Stimulated activated CD4-positive, alpha-beta T cell treated with anti-CD3 and anti-CD28 coated beads, Interleukin-15, amount 100 ng/mL, for 24 hours (primary cell): ENCODE measurements around the gene SMIM35.
A peak's percentile ranks its signal among the peaks of the same experiment; 100 is the strongest.
"Not testable (repeated sequence)": the region's sequence is repeated elsewhere in the genome, so short reads cannot be mapped to it uniquely, and the experiment has no call there.

Experiments used
- DNase-seq: peaks from one replicate; pipeline ENCODE4 v3.0.0-alpha.2; 2020

SMIM35 gene

DNA sequence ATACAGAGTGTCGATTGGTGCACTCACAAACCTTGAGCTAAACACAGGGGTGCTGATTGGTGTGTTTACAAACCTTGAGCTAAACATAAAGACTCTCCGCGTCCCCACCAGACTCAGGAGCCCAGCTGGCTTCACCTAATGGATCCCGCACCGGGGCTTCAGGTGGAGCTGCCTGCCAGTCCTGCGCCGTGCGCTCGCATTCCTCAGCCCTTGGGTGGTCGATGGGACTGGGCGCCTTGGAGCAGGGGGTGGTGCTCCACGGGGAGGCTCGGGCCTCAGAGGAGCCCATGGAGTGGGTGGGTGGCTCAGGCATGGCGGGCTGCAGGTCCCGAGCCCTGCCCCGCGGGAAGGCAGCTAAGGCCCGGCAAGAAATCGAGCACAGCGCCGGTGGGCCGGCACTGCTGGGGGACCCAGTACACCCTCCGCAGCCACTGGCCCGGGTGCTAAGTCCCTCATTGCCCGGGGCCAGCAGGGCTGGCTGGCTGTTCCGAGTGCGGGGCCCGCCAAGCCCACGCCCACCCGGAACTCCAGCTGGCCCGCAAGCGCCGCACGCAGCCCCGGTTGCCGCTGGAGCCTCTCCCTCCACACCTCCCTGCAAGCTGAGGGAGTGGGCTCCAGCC is 108.4 kb downstream of the SMIM35 start:
- not testable (repeated sequence) for DNase-seq

DNA sequence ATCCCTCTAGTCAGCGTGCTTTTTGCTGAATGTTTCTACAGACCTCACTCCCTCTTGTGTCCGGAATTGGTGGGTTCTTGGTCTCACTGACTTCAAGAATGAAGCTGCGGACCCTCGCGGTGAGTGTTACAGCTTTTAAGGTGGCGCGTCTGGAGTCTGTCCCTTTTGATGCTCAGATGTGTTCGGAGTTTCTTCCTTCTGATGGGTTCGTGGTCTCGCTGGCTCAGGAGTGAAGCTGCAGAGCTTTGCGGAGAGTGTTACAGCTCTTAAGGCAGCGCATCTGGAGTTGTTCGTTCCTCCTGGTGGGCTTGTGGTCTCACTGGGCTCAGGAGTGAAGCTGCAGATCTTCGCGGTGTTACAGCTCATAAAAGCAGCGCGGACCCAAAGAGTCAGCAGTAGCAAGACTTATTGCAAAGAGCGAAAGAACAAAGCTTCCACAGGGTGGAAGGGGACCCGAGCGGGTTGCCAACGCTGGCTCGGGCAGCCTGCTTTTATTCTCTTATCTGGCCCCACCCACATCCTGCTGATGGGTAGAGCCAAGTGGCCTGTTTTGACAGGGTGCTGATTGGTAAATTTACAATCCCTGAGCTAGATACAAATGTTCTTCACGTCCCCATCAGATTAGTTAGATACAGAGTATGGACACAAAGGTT is 109.0 kb downstream of the SMIM35 start:
- DNase-seq = not testable (repeated sequence)

DNA sequence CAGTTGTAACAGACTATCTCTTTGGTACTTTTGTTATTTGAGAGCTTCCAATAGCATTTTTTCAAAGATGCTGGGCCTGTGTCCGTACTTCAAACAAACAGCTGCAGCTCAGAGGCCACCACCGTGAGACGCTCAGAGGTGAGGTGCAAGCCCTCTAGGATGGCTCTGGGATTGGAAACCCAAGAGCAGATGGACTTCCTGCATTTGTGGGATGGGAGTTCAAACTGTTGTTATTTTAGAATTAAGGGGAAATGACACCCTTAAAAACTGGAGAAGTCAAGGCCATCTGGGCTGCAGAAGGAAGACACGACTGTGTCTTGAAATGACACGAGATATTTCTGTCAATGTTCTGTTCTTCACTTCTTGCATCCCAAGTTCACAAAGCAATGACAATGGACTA is 109.7 kb downstream of the SMIM35 start:
- DNase-seq = no peak

DNA sequence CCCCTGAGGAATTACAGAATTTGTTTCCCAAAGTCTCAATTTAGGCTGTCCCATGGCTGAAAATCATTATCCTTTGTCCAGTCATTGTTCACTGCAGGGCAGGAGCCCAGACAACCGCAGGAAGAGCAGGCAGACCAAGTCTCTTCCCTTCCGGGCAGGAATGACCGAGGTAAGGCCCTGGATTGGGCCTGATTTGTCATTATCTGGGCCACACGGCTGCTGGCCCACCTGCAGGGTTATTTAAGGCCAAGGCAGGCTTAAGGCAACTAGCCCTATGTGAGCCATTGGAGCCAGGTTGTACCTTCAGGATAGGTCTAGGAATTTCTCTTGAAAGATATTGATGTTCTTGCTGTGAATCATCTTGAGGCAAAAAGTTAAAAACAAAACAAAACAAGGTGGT is 110.3 kb downstream of the SMIM35 start:
- DNase-seq = no peak

DNA sequence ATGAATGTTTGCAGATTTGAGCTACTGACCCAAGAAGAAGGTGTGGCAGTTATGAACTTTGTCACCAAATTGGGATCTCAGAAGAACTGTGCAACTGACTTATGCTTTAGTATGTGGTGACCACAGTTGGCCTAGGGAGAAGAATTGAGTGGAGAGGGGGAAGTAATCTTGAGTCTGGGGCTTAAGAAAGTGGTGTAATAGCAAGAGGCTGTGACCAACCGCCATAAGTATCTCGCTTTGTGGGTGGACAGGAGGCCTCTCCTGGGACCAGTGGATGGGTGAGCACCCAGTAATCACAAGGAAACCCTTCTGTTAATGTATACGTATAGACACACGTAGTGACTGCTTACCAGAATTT is 113.3 kb downstream of the SMIM35 start:
- DNase-seq = no peak

DNA sequence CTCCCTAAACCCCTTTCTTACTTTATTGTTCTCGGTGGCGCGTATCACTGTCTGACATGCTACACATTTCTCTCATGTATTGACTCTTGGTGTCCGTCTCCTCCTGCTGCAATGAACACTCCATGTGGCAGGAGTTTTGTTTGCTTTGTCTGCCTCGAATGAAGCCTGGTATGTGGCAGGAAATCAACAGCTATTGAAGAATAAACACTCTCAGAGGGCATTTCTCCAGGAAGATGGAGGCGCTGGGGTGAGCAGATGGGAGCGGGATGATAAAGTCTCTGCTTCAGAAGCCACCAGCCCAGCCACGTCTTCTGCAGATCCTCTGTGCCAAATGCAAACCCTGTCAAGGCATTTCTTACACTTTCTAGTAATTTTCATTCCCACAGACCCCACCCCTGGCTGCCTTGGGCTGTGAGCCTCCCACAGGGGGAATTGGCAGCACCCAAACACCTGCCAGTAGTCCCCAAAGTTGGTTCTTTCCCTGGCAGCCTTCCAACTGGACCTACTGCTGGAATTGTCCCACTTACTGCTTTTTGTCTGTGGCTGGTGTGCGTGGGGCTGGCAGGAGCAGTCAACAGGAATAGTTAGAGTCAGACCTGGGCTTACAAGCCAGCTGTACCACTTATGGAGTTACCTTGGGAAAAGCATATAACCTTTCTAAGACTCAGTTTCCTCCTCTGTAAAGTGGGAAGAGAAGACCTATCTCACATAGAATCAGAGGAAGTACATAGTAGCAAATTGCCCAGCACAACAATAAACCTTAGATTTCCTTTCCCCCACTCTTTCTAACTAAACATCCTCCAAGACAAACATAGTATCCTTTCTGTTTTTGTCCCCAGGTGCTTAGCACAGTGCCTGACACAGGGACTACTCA is 113.9 kb downstream of the SMIM35 start:
- DNase-seq = no peak

DNA sequence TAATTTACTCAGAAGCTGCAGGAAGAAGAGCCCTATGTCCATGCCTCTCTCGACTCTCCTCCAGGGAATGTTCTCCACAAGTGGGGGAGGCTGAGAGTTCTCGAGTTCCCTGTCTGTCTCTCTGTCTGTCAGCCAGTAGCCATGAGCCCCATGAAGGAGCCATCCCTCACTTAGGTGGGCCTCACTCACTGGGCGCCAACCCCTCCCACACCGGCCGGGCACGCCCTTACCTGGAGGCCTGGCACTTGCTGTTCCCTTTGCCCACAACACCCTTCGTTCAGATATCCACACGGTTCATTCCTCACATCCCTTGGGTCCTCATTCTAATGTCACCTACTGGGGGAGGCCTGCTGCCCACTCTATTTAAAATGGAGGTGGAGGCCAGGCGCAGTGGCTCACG is 114.7 kb downstream of the SMIM35 start:
- no peak for DNase-seq

DNA sequence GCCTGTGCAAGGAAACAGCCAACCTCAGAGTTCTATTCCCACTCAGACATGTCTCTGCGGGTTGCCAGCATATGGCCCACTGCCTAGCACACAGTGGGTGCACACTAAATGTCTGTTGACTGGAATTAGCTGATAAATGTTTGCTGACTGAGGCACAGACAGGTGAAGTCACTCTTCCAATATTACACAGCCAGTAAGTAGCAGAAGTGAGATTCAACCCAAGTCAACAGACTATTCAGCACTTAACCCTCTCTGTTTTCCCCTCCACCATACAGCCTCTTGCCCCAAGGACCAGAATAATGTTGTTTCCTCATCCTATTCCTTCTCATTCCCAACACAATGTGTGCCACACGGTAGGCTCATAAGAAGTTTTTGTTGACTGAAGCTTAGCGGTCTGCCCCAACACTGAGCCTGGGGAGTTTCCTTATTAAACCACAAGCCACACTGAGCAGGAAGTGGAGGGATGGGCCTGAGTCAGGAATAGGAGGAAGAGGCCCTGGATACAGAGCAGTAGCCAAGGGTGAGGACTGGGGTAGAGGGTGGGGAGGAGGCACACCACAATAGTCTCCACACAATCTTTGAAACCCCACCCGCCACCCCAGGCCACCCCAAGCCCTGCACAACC is 116.3 kb downstream of the SMIM35 start:
- peak; percentile 47 for DNase-seq

DNA sequence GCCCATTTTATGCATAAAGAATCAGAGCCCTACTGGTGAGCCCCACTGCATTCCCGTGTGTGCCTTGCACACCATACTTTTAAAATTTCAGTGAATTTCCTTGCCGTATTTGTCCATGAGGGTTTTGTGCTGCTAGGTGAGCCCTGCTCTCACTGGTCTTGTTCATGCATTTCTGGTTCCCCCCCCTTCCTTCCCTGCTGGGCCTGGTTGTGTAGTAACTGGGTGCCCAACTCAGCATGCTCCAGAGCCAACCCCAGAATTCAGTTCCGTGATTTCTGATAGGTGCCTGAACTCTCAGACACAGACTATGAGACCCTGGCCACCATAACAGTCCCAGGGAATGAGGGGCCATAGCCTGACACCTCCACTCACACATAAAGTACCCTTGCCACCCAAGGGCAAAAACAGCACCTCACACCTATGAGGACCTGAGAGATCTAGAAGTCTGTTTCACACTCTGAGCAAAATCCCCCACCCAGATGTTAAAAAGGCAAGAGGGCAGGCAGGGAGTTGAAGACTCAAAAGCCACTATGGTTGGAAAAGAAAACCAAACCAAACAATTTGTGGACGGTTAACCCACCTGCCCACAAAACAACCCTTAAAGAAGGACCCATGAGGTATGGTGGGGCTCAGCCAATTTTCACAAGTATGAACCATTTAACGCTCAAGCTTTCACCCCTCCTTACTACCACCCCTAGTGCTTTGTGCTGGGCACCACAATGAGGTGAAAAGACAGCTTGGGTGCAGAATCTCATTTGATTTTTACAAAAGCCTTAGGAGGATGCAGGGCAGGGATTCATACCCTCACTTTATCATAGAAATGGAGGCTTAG is 117.4 kb downstream of the SMIM35 start:
- no peak for DNase-seq

DNA sequence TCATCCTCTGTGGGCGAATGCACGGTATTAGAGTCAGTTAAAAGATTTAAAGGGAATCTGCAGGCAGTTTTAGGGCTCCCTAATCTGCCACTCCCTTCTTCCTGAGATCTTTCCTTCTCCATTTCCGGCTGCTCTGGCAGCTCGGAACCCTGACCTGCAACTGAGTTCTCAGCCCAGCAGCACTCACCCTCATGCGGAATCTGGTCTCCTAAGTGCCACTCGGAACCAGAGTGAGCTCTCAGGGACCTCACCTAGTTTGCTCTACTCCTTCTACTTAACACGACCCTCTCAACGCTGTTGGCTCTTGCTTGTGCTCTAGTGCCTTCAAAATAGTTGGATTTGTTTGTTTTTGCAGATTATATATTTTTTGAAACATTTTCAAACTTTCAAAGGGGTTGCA is 119.9 kb downstream of the SMIM35 start:
- DNase-seq = no peak

DNA sequence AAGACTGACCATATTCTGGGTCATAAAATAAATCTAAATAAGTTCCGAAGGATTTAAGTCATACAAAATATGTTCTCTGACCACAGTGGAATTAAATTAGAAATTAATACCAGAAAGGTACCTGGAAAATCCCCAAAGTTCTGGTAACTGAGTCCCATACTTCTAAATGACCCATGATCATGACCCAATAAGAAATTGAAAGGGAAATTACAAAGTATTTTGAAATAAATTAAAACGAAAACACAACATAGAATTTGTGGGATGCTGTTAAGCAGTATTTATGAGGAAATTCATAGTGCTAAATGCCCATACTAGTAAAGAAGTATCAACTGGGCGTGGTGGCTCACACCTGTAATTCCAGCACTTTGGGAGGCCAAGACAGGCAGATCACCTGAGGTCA is 123.9 kb downstream of the SMIM35 start:
- no peak for DNase-seq

DNA sequence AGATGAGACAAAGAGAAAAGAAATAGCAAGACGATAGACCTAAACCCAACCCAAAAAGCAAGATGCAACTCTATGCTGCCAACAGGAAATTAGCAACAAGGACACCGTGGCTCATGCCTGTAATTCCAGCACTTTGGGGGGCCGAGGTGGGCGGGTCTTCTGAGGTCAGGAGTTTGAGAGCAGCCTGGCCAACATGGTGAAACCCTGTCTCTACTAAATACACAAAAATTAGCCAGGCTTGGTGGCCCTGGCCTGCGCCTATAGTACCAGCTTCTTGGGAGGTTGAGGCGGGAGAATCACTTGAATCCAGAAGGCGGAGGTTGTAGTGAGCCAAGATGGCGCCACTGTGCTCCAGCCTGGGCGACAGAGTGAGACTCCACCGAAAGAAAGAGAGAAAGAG is 124.9 kb downstream of the SMIM35 start:
- DNase-seq = no peak

DNA sequence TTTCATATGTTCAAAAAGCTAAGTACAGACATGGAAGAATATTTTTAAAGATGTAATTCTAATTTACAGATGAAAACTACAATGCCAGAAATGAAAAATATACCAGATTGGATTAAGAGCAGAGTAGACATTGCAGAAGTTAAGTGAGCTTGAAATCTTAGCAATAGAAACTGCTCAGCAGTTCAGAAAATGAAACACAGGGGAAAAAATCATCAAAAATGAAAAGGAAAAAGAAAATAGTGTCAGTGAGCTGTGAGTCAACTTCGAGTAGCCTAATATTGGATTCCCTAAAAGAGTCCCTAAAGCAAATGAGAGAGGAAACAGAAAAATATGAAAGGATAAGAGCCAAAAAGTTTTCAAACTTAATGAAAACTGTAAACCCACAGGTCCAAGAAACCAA is 126.4 kb downstream of the SMIM35 start:
- no peak for DNase-seq

DNA sequence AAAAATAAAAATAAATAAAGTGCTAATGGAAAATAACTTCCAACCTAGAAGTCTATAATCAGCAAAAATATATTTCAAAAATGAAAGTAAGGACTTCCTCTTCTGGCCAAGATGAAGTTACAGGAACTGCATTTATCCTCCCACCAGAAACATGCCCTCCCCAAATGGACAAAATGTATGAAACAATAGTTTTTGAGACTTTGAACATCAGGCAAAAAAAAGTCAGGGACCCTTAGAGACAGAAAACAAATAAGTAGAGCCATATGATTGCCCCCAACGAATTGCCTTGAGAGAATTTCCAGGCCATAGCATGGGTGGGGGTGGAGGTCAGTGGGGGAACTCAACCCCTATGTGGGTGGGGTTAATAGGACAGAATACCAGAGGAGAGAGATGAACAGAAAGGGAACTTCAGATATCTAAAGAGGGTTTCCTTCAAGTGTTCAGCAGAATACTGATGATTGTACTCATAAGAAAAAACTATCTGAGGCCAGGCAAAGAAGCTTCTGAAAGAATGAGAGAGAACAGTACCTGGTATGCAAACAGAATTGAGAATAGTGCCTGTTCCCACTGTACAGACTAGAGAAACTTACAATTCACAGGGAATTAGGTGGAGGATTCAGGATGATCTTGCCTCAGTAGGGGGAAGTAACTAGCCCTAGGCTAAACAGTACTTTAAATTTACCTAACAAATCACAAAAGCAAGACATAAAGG is 127.2 kb downstream of the SMIM35 start:
- DNase-seq = no peak

DNA sequence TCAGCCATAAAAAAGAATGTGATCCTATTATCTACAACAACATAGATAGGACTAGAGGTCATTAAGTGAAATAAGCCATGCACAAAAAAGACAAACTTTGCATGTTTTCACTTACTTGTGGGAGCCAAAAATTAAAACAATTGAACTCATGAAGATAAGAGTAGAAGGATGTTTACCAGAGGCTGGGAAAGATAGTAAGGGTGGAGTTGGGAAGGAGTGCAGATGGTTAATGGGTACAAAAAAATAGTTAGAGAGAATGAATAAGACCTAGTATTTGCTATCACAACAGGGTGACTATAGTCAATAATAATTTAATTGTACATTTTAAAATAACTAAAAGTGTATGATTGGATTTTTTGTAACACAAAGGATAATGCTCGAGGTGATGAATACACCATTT is 127.8 kb downstream of the SMIM35 start:
- DNase-seq = no peak
